ENCODE measurements around the gene TMEM139.
A peak's percentile ranks its signal among the peaks of the same experiment; 100 is the strongest.
"Not testable (repeated sequence)": the region's sequence is repeated elsewhere in the genome, so short reads cannot be mapped to it uniquely, and the experiment has no call there.

TMEM139 gene

DNA sequence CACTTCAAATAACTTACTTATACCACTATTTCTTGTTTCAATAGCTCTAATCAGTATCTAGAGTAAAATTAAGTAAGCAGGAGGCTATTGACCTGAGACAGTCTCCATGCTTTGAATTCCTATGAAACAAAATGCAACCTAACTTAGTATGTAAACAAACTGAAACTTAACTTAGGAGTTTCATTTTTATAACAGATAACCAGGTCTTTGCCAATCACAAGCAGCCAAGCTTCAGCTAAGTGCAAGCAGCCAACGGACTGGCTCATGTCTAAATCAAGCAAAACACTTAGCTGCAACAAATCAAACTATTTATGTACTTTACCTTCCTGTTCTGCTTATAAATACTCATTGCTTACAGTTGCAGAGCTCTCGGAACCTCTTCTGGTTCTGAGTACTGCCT lies 25.9 kb upstream of the TMEM139 start:
- Histone ChIP-seq H3K4me3 (replicated peaks; ENCODE audit: insufficient read depth, low read length) (no peak overlapping the region), H3K27me3 (ENCODE audit: insufficient read depth, poor library complexity, severe bottlenecking) (no peaks in the 10 kb centered on the region), H3K27ac (replicated peaks) (no peak overlapping the region)
- TF ChIP-seq, protein P1, sequence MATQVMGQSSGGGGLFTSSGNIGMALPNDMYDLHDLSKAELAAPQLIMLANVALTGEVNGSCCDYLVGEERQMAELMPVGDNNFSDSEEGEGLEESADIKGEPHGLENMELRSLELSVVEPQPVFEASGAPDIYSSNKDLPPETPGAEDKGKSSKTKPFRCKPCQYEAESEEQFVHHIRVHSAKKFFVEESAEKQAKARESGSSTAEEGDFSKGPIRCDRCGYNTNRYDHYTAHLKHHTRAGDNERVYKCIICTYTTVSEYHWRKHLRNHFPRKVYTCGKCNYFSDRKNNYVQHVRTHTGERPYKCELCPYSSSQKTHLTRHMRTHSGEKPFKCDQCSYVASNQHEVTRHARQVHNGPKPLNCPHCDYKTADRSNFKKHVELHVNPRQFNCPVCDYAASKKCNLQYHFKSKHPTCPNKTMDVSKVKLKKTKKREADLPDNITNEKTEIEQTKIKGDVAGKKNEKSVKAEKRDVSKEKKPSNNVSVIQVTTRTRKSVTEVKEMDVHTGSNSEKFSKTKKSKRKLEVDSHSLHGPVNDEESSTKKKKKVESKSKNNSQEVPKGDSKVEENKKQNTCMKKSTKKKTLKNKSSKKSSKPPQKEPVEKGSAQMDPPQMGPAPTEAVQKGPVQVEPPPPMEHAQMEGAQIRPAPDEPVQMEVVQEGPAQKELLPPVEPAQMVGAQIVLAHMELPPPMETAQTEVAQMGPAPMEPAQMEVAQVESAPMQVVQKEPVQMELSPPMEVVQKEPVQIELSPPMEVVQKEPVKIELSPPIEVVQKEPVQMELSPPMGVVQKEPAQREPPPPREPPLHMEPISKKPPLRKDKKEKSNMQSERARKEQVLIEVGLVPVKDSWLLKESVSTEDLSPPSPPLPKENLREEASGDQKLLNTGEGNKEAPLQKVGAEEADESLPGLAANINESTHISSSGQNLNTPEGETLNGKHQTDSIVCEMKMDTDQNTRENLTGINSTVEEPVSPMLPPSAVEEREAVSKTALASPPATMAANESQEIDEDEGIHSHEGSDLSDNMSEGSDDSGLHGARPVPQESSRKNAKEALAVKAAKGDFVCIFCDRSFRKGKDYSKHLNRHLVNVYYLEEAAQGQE (IDR thresholded peaks at IDR 0.05; ENCODE audit: insufficient replicate concordance, low read depth) = no peak
- TF ChIP-seq, protein P2, sequence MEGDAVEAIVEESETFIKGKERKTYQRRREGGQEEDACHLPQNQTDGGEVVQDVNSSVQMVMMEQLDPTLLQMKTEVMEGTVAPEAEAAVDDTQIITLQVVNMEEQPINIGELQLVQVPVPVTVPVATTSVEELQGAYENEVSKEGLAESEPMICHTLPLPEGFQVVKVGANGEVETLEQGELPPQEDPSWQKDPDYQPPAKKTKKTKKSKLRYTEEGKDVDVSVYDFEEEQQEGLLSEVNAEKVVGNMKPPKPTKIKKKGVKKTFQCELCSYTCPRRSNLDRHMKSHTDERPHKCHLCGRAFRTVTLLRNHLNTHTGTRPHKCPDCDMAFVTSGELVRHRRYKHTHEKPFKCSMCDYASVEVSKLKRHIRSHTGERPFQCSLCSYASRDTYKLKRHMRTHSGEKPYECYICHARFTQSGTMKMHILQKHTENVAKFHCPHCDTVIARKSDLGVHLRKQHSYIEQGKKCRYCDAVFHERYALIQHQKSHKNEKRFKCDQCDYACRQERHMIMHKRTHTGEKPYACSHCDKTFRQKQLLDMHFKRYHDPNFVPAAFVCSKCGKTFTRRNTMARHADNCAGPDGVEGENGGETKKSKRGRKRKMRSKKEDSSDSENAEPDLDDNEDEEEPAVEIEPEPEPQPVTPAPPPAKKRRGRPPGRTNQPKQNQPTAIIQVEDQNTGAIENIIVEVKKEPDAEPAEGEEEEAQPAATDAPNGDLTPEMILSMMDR (IDR thresholded peaks at IDR 0.05; ENCODE audit: insufficient read depth, low read length) = no peak
- TF ChIP-seq SPI1 (IDR thresholded peaks at IDR 0.05; ENCODE audit: borderline replicate concordance, low read depth) = no peak
- TF ChIP-seq POLR2AphosphoS5 (IDR thresholded peaks at IDR 0.05; ENCODE audit: low read depth) = no peak
- no peak for TF ChIP-seq GABPA (IDR thresholded peaks at IDR 0.05; ENCODE audit: low read depth)
- no peak for DNase-seq (ENCODE audit: low read depth in 1 of 2, low spot score in 1 of 2)

DNA sequence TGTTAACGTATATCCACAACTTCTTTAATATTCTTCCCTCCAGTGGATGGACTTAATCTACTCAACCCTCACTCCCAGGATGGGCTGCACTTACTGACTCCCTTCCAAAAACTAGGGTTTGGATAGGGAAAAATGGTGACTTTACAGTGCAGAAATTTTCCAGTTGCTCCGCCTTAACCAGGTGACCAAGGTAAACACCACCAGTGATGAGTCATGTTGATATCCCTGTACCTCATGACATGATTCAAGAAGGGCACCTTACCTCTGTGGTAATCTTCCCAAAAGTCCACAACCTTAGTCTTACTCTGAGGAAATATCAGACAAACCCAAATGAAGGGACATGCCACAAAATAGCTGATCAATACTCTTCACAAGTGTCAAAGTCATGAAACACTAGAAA lies 25.0 kb upstream of the TMEM139 start:
- no peak overlapping the region for H3K27ac ChIP-seq (replicated peaks)
- DNase-seq (ENCODE audit: low read depth in 1 of 2, low spot score in 1 of 2) = no peak
- no peaks in the 10 kb centered on the region for H3K27me3 ChIP-seq (ENCODE audit: insufficient read depth, poor library complexity, severe bottlenecking)
- TF ChIP-seq, protein P2 (IDR thresholded peaks at IDR 0.05; ENCODE audit: insufficient read depth, low read length) = no peak
- H3K4me3 ChIP-seq (replicated peaks; ENCODE audit: insufficient read depth, low read length) = no peak overlapping the region

DNA sequence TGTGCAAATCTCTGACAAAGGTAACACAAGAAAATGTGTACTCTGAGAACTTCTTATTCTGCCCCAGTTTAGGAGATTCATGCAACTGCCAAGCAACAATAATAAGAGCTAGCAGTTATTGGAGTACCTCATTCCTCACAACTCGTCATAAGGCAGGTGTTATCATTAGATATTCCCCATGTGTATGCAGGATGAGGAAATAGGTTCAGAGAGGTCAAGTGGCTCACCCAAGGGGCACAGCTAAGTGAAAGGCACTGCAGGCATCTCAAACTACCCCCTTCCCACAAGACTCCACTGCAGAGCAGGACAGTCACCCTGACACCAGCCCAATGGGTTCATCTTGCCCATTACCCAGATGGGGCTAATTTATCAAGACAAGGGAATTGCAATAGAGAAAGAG lies 22.9 kb upstream of the TMEM139 start:
- TF ChIP-seq, protein P1 (IDR thresholded peaks at IDR 0.05; ENCODE audit: insufficient replicate concordance, low read depth) = no peak
- H3K27ac ChIP-seq (replicated peaks) = no peak overlapping the region
- no peak for DNase-seq (ENCODE audit: low read depth in 1 of 2, low spot score in 1 of 2)
- no peaks in the 10 kb centered on the region for H3K27me3 ChIP-seq (ENCODE audit: insufficient read depth, poor library complexity, severe bottlenecking)
- H3K4me3 ChIP-seq (replicated peaks; ENCODE audit: insufficient read depth, low read length) = no peak overlapping the region

DNA sequence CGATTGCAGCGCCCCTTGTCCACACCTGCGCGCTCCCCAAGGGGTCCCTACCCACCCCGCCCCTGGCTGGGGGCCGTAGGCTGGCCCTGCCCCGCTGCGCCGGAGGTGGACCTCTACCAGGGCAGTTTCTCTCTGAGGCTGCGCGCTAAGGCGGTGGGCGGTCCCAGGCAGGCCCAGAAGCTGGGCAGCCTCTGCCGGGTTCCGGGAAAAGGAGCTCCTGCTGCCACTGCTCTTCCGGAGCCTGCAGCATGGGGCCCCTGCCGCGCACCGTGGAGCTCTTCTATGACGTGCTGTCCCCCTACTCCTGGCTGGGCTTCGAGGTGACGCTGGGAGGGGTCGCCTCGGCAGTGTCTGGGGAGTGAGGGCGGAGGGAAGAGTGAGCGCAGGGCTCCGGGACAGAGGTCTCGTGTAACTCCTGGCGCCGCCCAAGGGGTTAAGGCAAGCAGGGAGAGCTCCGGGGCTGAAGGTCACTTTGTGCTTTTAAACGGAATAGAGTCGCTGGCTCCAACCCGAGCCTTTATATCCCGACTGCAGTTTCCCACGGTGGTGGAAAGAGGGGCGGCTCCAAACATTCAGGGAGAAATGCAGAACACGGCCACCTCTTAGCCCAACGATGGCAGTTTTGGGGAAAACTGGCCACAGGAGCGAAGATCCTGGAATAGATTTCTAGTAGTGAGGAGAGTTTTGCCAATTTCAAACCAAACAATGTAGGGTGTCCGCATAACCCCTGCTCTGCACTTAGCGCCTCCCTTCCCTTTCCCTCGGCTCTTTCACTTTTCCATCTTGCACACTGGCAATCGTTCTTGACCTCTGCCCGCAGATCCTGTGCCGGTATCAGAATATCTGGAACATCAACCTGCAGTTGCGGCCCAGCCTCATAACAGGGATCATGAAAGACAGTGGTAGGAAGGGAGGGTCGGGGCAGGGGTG lies 21.2 kb upstream of the TMEM139 start, which contains the start of gene GSTK1:
TSS of gene GSTK1 (plus strand) at position 176 of the 930 bp plus-strand sequence. CDS start at position 249, 73 bp downstream.
- DNase-seq (ENCODE audit: low read depth in 1 of 2, low spot score in 1 of 2) = peak in 1 of 2 experiments; percentile 83
- H3K4me3 ChIP-seq (replicated peaks; ENCODE audit: insufficient read depth, low read length) = peak within 1 kb of the TSS; percentile 63
- H3K27ac ChIP-seq (replicated peaks) = peak within 1 kb of the TSS; percentile 76
- H3K27me3 ChIP-seq (ENCODE audit: insufficient read depth, poor library complexity, severe bottlenecking) = no peaks in the 10 kb centered on the region
- TF ChIP-seq, protein P2 (IDR thresholded peaks at IDR 0.05; ENCODE audit: insufficient read depth, low read length) = no peak
- TF ChIP-seq, protein P1 (IDR thresholded peaks at IDR 0.05; ENCODE audit: insufficient replicate concordance, low read depth) = peak; percentile 60
- peak; percentile 89 for TF ChIP-seq POLR2AphosphoS5 (IDR thresholded peaks at IDR 0.05; ENCODE audit: low read depth)

DNA sequence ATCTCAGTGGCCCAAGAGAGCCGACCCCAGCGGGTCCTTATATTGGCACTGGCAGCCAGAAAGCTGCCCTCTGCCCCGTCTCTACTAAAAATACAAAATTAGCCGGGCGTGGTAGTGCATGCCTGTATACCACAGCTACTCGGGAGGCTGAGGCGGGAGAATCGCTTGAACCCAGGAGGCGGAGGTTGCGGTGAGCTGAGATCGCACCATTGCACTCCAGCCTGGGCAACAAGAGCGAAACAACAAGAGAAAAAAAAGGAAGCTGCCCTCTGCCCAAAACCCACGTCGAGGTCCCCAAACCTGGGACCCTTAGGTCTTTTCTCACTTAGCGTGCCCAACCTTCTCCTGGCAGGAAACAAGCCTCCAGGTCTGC lies 20.6 kb upstream of the TMEM139 start:
- H3K27ac ChIP-seq (replicated peaks) = peak overlapping the region; percentile 76
- not testable (repeated sequence) for DNase-seq (ENCODE audit: low read depth in 1 of 2, low spot score in 1 of 2); H3K27me3 ChIP-seq (ENCODE audit: insufficient read depth, poor library complexity, severe bottlenecking)
- peak overlapping the region; percentile 63 for H3K4me3 ChIP-seq (replicated peaks; ENCODE audit: insufficient read depth, low read length)

Data from HL-60 (cell line).